ENCODE measurements around the gene POFUT2.
"Not testable (repeated sequence)": the region's sequence is repeated elsewhere in the genome, so short reads cannot be mapped to it uniquely, and the experiment has no call there.

The POFUT2 gene

GRCh38 chr21:45326169-45326851 is 38.6 kb upstream of the POFUT2 start:
- no peak for DNase-seq

GRCh38 chr21:45325206-45326168 is 37.8 kb upstream of the POFUT2 start:
- no peak for DNase-seq

- DNase-seq = no peak
These were observed 37.0 kb upstream of the POFUT2 start for GRCh38 chr21:45324489-45325205.

DNA sequence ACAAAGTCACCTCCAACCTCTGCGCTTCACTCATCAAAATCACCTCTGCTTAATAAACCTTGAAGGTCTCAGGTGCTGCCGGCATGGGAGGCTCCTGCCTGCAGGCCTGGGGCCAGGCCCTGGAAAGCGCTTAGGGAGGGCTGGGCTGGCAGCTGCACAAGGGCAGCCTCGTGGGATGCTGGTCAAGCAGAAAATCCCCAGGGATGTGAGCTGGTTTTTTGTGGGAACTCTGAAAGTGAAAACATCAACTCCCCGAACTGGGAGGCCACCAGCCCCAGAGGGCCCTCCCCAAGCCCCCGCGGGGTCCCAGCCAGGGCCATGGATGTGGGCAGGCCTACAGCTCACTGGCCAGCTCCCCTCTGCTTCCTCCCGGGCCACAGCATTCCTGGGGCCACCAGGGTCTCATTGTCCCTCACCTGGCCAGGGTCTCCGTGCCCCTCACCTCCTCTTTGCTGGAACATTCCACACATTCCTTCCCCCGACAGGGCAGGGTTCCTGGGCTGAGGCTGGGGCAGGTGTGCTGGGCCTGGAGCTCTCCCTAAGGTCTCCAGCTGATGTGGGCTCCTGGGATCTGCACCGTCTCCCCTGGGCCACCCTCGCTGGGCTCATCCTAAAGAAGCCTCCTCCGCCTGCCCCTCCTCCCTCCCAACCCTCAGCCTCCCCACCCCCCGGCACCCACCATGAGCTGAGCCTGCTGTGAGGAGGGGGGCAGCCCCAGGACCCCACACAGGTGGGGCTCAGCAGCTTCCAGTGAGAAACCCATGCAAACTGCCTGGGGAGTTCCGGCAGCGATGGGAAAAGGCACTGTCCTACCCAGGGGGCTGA is 36.0 kb upstream of the POFUT2 start:
- no peak for DNase-seq

GRCh38 chr21:45322960-45323461 is 35.3 kb upstream of the POFUT2 start:
- no peak for DNase-seq

GRCh38 chr21:45322231-45322959 is 34.7 kb upstream of the POFUT2 start:
- DNase-seq = no peak

DNA sequence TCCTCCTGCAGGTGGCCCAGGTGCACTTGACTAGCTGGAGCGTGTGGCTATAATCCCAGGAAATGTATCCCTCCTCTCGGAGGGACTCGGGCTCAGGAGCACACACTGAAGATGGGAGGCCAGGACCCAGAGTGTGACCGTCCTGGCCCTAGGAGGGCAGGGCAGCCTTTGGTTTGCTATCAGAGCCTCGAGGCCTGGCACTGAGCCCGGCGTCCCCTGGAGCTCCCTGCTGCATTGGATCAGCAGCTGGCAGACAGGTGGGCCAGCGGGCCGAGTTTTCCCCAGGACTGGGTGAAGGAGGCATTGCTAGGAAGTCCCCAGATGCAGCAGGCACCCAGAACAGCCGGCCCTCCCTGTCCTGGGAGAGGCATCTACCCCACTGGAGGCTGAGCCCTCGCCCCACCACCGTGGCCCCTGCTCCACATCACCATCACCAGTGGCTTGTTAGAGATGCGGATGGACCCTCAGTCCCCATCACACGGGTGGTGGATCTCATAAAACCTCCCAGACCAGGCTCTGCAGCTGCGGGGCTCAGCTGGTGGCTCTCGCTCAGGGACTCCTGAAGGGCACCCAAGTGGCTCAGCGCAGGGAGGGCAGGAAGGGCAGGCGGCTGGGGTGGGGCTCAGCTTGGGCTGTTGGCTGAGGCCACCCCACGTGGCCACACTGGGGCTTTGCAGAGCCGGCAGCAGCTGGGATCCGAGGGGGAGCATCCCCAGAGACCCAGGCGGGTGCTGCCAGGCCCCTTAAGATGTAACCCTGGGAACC is 32.7 kb upstream of the POFUT2 start:
- no peak for DNase-seq

DNA sequence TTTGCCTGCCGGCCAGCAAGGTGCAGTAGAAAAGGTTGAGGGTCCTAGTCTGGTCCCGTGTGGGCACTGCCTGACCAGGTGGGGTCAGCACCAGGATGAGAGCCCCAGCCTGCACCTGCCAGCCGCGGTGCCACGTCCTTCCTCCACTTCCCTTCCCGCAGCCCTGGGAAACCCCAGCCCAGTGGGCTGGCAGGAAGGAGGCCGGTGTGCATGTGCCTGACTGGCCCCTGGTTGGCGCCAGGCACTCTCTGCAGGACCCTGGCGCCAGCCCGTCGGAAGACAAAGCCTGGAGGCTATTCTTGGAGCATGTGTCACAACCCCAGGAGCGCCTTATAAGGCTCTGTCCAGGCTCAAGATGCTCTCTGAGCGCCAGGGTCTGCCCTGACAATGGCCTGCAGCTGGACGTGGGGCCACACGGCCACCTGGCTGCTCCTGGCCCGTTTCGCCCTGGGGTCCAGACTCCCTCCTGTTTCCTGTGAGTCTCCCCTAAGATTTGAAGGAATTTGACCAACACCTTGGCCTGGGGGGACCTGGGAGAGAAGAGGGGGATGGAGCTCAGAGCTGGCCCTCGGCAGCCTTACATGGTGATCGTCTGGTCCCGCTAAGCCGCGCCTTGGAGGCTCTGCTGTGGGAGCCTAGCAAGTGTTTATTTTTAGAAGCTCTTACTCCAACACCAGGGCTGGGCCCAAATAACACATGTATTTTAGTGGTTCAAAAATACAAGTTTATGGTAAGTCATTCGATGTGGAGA is 31.9 kb upstream of the POFUT2 start:
- no peak for DNase-seq

- no peak for DNase-seq
These were observed 31.1 kb upstream of the POFUT2 start for GRCh38 chr21:45318556-45319404.

DNA sequence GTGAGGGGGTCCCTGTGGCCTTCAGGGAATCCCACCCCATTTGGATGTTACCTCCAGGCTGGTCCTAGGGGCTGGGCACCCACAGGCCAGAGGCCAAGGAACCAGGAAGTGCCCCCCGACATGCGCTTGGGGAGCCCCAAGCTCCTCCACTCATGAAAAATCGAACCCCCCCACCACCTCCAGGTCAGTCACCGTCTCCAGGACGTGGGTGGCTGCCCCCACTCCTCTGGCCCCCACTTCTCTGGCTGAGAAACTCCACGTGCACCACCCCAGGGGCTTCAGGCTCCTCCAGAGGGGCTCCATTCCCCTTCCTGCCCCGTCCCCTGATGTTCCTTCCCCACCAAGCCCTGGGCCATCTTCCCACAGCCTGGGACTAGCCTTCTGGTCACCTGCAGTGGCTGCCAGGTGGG is 30.5 kb upstream of the POFUT2 start:
- DNase-seq = no peak

GRCh38 chr21:45317398-45318145 is 29.9 kb upstream of the POFUT2 start:
- no peak for DNase-seq

GRCh38 chr21:45316871-45317397 is 29.2 kb upstream of the POFUT2 start:
- no peak for DNase-seq

GRCh38 chr21:45315676-45316470 is 28.2 kb upstream of the POFUT2 start:
- not testable (repeated sequence) for DNase-seq

DNA sequence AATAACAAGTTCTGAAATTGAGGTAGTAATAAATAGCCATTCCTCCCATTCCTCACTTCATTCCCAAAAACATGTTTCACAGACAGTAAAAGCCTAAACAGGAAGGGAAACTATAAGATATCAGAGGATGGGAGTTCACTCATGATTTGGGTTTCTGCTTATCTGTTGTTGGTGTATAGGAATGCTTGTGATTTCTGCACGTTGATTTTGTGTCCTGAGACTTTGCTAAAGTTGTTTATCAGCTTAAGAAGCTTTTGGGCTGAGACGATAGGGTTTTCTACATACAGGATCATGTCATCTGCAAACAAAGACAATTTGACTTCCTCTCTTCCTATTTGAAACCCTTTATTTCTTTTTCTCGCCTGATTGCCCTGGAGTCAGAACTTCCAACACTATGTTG is 26.0 kb upstream of the POFUT2 start:
- no peak for DNase-seq

DNA sequence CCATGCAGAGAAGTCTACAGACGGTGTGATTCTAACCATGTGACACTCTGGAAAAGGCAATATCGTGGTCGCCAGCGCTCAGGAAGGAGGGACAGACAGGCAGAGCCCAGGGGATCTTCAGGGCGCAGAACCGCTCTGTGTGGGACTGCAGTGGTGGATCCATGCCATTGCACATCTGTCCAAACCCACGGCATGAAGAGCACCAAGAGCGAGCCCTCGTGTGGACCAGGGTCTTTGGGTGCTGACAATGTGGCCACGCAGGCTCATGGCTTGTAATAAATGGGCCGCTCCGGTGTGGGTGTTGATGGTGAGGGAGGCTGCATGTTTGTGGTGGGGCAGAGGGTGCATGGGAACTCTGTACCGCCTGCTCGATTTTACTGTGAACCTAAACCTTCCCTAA is 25.3 kb upstream of the POFUT2 start:
- DNase-seq = no peak

GRCh38 chr21:45312296-45312695 is 24.6 kb upstream of the POFUT2 start:
- no peak for DNase-seq

DNA sequence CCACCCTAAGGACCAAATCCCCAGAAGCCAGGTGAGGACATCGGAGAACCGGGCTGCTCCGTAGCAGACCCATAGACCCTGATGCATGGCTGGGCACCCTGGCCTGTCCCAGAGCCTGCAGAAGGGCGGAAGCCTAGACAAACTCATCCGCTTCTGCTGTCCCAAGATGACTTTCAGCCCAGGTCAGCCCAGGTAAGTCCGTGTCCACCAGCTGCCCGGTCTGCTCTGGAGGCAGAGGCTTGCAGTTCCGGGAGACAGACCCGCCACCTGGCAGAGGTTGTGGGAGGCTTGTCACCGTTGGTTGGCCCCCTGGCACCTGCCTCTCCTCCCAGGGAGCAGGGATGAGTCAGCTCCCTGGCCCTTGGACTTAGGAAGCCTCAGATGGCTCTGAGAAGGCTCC is 22.8 kb upstream of the POFUT2 start:
- DNase-seq = no peak

Data from KG1 (cell line).